SU-DHL-6 (cell line): ENCODE measurements around the gene TFEB.

ENCODE experiments used
- CTCF ChIP-seq: fragments of 200-600 bp; sonication (generic); IDR thresholded peaks from one replicate; pipeline ENCODE4 v1.5.1; 2017; ENCODE audit warnings: antibody characterized with exemption, mild to moderate bottlenecking, low read length, moderate library complexity; ENCODE audit not compliant: insufficient read depth, poor library complexity, severe bottlenecking
- EZH2phosphoT487 ChIP-seq: fragments of 200-600 bp; sonication (generic), shearing (Covaris generic); conservative IDR thresholded peaks from 2 replicates; pipeline ENCODE4 v1.6.1; 2018; ENCODE audit warnings: mild to moderate bottlenecking, antibody characterized with exemption, low read length, moderate library complexity, mixed read lengths

- TF ChIP-seq CTCF (no peak), EZH2phosphoT487 (no peak)
Measured at GRCh38 chr6:41646026-41646795, 89.2 kb downstream of the TFEB start.
